ENCODE results near the gene TTBK1.

Gene TTBK1

DNA sequence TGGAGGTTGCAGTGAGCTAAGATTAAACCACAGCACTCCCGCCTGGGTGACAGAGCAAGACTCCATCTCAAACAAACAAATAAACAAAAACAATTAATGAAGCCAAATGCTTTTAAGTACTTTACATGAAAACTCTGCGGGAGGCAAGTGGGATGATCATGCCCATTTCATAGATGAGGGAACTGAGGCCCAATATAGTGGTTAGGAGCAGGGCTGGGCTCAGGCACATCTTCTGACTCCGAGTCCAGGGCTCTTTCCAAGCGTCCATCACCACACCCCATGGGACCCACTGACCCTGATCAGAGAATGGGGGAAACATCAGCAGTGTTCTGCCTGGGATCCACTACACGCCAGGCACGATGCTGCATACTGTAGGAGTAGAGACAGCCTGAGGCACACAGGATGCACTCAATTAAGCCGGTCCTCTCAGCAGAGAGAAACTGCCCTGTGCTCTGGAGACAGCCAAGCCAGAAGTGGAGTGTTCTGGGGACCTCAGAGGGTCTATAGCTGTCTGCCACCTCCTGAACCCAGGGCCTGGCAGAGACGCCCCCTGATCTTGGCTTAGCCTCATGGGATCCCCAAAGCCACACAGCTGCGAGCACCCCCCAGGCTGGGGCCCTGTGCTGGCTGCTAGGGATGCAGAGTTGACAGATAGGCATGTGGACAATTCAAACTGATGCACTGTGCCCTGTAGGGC is 13.5 kb downstream of the TTBK1 start:
- no peak for DNase-seq

GRCh38 chr6:43257367-43258145 is 14.3 kb downstream of the TTBK1 start:
- no peak for DNase-seq

GRCh38 chr6:43258180-43258579 is 14.9 kb downstream of the TTBK1 start:
- no peak for DNase-seq

- no peak for DNase-seq
Measured at GRCh38 chr6:43258807-43259686, 15.8 kb downstream of the TTBK1 start.

DNA sequence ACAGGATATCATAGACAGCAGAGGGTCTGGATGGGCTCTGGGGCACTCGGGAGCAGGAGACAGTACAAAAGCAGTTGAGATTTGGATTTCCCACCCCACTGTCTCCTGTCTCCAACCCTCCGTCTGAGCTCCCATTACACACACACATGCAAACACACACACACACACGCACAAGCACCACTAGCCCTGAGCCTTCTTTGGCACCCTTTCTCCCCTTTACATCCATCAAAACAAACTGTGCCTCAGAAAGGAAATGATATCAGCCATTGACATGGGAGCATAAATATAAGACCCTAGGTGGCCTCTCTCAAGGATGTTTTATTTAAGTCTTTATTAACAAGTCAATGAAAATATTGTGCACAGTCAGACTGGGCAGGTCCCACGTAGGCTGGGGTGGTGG is 17.5 kb downstream of the TTBK1 start:
- DNase-seq: no peak

DNA sequence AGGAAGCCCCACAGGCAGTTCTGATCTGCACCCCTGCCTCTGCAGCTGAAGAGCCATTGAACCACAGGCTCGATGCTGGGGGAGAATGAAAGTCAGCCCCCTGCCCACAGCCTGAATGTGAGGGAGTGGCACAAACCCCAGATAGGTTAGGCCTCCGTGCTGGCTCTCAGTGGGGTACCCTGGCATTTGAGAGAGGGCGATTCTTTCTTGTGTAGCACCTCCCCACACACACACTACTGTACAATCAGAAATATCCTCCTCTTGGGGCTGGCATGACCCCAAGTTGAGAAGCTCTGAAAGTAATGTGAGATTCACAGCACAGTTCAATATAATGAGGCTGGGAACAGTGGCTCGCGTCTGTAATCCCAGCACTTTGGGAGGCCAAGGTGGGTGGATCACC is 17.9 kb downstream of the TTBK1 start:
- DNase-seq: no peak

GRCh38 chr6:43262000-43262779 is 18.9 kb downstream of the TTBK1 start:
- no peak for DNase-seq

DNA sequence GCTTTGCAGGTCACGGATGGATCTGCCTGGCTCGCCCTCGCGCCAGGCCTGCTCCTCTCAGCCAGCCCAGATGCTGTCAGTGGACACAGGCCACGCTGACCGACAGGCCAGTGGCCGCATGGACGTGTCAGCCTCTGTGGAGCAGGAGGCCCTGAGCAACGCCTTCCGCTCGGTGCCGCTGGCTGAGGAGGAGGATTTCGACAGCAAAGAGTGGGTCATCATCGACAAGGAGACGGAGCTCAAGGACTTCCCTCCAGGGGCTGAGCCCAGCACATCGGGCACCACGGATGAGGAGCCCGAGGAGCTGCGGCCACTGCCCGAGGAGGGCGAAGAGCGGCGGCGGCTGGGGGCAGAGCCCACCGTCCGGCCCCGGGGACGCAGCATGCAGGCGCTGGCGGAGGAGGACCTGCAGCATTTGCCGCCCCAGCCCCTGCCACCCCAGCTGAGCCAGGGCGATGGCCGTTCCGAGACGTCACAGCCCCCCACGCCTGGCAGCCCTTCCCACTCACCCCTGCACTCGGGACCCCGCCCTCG is 19.6 kb downstream of the TTBK1 start:
- DNase-seq: no peak

- peak; percentile 63 for DNase-seq
Measured at GRCh38 chr6:43263314-43264178, 20.3 kb downstream of the TTBK1 start.

- DNase-seq: no peak
Measured at GRCh38 chr6:43264599-43265145, 21.4 kb downstream of the TTBK1 start.

- DNase-seq: no peak
Measured at GRCh38 chr6:43265564-43265963, 22.3 kb downstream of the TTBK1 start.

DNA sequence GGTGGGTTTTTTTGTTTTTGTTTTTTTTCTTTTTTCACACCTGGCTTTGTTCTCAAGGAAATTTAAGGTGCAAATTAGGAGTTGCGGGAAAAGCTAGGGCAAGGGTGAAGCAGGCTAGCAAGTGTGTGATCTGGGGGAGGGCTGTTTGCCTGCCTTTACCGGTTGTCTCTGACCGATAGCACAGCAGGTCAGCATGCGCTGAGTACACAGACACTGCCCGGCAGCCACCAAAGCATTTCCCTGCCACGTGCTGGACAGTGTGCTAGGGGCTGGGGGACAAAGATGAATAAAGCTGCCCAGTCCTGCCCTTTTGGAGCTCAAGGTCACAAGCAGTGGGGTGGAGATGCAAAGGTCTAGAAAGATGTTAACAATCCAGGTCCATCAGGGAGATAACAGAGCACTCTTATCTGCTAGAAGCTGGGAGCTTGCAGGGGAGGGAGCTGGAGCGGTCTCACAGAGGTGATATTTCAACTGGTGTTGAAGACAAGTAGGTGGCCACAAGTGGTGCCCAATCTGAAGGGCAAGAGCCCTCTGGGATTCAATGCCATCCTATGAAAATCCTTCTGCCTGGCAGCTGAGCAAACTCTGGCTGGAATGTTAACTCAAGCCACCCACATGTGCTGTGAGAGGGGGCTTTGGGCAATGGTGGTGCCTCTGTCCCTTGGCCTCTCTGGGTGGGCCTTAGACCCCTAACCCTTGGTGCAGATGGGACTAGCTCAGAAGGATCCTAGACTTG is 24.5 kb downstream of the TTBK1 start:
- no peak for DNase-seq

DNA sequence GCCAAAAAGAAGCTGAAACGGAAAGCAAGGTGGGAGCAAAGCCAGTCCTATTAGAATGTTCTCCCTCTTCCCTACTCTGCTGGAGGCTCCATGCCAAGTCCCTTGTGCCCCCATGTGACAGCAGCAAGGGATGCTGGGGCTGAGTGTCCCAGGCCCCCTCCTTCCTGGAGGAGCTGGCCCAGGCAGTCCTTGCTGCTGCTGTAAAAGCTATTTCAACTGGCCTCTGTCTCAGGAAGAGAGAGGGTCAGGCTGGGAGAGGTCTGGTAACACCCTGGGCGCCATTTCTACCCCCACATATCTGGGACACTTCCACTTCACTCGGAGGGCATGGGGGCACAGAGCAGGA is 25.0 kb downstream of the TTBK1 start:
- DNase-seq: no peak

DNA sequence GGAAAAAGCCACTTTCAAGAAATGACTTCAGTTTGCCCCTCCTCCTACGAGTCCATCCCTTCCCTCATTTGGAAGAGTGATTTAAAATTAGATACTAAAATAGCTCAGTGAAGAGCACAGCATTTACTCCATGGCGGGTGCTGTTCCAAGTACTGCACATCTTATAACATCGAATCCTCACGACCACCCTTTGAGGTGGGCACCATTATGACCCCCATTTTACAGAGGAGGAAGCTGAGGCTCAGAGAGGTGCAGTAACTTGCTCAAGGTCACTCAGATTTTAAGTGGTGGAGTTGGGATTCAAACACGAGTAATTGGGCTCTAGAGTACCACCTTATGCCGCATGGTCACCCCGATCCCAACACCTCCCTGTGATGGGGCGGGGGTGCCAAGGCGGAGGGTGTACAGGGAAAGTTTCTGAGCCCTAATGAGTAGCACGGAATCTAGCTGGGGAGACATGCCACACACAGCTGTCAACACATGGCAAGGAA is 25.5 kb downstream of the TTBK1 start:
- peak; percentile 22 for DNase-seq

DNA sequence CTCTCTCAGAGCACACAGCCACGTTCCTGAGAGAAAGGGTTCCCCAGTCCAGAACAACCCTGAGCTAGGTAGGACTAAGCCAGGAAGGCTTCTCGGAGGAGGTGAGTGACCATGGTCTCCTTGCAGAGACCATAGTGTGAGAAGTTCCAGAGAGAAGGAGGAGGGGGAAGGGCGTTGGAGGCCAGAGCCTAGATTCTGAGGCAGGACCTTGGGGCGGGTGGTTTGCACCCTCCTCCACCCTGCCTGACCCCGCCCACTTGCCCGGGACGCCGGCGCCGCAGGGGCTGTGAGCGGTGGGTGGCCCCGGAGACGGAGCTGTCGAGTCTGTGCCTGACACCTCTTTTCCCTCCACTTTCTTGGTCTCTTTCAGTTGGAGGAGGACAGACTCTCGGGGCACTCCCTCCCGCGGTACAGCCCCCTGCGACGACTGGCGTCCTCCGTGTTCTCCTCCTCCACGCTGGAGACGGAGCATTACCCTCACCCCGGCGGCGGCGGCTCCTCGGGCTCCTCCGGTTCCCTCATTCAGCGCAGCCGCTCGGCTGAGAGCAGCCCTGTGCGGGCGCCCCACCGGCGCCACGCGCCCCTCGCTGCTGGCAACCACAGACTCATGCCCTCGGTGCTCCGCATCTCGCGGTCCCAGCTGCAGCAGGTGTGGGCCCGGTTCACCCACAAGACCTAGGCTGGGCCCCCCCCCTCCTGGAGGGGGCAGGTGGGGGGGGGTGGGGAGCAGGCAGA is 26.2 kb downstream of the TTBK1 start:
- DNase-seq: peak; percentile 33

- DNase-seq: no peak
Measured at GRCh38 chr6:43271103-43271815, 28.0 kb downstream of the TTBK1 start.

DNA sequence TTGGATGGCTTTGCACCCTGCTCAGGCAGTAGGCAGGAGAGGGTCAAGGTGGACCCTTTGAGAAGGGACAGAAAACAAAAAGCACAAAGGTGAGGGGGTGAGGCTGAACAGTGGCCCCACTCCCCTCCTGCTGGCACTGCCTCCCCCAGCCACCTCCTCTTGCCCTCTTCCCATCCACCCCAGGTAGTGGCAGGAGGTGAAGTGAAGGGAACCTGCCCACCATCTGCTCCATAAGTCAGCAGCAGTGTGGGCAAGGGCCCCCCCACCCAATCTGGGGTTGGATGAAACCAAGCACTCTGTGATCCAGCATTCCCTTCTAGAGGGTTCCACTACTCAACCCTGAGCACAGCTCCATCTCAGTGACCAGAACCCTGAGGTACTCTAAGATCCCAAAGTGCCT is 28.7 kb downstream of the TTBK1 start:
- no peak for DNase-seq

DNA sequence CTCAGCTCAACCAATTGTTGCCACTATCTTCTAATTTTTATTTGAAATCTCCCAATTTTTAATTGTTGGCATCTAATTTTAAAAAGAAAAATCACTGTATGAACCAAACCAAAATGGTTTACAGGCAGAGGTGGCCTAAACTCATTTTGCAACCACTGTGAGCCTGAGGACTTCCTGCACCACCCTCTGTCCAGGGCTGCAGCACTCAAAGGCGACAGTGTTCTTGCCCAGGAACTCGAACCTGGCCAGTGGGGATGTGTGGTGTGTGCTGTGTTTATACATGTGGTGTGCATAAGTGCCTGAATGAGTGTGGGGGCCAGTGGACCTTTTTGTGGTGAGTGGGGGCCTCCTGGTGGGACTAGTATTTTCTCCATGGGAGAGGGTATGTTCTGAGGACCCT is 30.4 kb downstream of the TTBK1 start:
- DNase-seq: no peak
